Panc1 (cell line): ENCODE results near the gene SAMD11.

Experiments used
- CTCF ChIP-seq: fragments of 450-650 bp; IDR thresholded peaks from 2 replicates; pipeline ENCODE4 v1.5.1; 2017; ENCODE audit warnings: mild to moderate bottlenecking
- POLR2AphosphoS5 ChIP-seq: IDR thresholded peaks from 2 replicates; pipeline ENCODE4 v1.6.1; 2012; ENCODE audit warnings: mild to moderate bottlenecking, low read depth, low read length, moderate library complexity
- SIN3A ChIP-seq: IDR thresholded peaks from 2 replicates; pipeline ENCODE4 v1.6.1; 2012; ENCODE audit warnings: low read depth, mild to moderate bottlenecking, low read length, moderate library complexity, borderline replicate concordance; ENCODE audit not compliant: insufficient read depth

GRCh38 chr1:992362-992761, 68.6 kb downstream of the SAMD11 start:
- TF ChIP-seq CTCF: no peak
- TF ChIP-seq POLR2AphosphoS5: no peak
- no peak for TF ChIP-seq SIN3A
